Panc1 (cell line): ENCODE data around the gene ADCY9. TPM values are rescaled to one million over a fixed set of nuclear protein-coding genes. Genes with fewer than 3 reads are reported as not detected.

Experiments used
- ATAC-seq: fragments of 200-7000 bp; cut with Tn5 transposase; 2 replicates; pipeline ENCODE4 v1.9.1; 2020; ENCODE audit warnings: mild to moderate bottlenecking, moderate library complexity
- BruUV-seq: library from RNA; stranded (reverse); fragments of 400-500 nt; replicated peaks from 2 replicates; lab custom pipeline; 2021; lab: Mats Ljungman, UMichigan
- CTCF ChIA-PET: fragments of 300-600 bp; sonication (Branson Sonifier 250); formaldehyde crosslinking; loops from one replicate; lab custom pipeline; 2022; ENCODE audit warnings: antibody characterized with exemption; lab: Charles Lee
- POLR2A ChIA-PET: fragments of 300-600 bp; sonication (Branson Sonifier 250); formaldehyde crosslinking; loops from one replicate; lab custom pipeline; 2022; ENCODE audit warnings: antibody characterized with exemption; lab: Charles Lee
- DNase-seq: peaks from one replicate; pipeline ENCODE4 v3.0.0-alpha.2; 2010; ENCODE audit warnings: low read depth, low spot score
- H3K27ac ChIP-seq: 2 replicates; pipeline ENCODE4 v1.5.1; 2011; ENCODE audit warnings: mild to moderate bottlenecking, low read length, inconsistent platforms
- H3K27me3 ChIP-seq: fragments of 200-500 bp; sonication (Bioruptor generic); 2 replicates; pipeline ENCODE4 v1.6.0; 2014; ENCODE audit warnings: low read length, inconsistent platforms; ENCODE audit not compliant: control insufficient read depth, insufficient read depth
- H3K36me3 ChIP-seq: fragments of 200-500 bp; sonication (Bioruptor generic); 2 replicates; pipeline ENCODE4 v1.5.1; 2014; ENCODE audit warnings: inconsistent platforms, mild to moderate bottlenecking, low read length, moderate library complexity; ENCODE audit not compliant: control insufficient read depth, insufficient read depth
- H3K4me1 ChIP-seq: 2 replicates; pipeline ENCODE4 v1.5.1; 2011; ENCODE audit warnings: inconsistent platforms, mild to moderate bottlenecking, low read length, moderate library complexity; ENCODE audit not compliant: control insufficient read depth, insufficient read depth
- H3K4me3 ChIP-seq, 2 experiments: 2 replicates each; pipeline ENCODE4 v1.5.1; 2011 to 2012; ENCODE audit warnings: low read depth in 2 of 2, low read length in 2 of 2, mild to moderate bottlenecking in 2 of 2, inconsistent platforms in 1 of 2, moderate library complexity in 1 of 2
- H3K9me3 ChIP-seq: fragments of 200-500 bp; sonication (Bioruptor generic); 2 replicates; pipeline ENCODE4 v1.5.1; 2014; ENCODE audit warnings: low read depth, mild to moderate bottlenecking, inconsistent platforms, low read length, moderate library complexity; ENCODE audit not compliant: control insufficient read depth, insufficient read depth
- POLR2AphosphoS5 ChIP-seq: IDR thresholded peaks from 2 replicates; pipeline ENCODE4 v1.6.1; 2012; ENCODE audit warnings: mild to moderate bottlenecking, low read depth, low read length, moderate library complexity
- SIN3A ChIP-seq: IDR thresholded peaks from 2 replicates; pipeline ENCODE4 v1.6.1; 2012; ENCODE audit warnings: low read depth, mild to moderate bottlenecking, low read length, moderate library complexity, borderline replicate concordance; ENCODE audit not compliant: insufficient read depth
- TCF7L2 ChIP-seq: IDR thresholded peaks from 2 replicates; pipeline ENCODE4 v1.6.1; 2011; ENCODE audit warnings: mild to moderate bottlenecking, low read depth, low read length, inconsistent platforms
- in situ Hi-C: cut with HindIII; loops from 2 replicates; pipeline ENCODE4 v1.10.0; 2016; ENCODE audit warnings: low sequenced_read_pairs, low pct_unique_long_range_greater_than_20kb
- intact Hi-C: fragments of 100-400 bp; cut with micrococcal nuclease; formaldehyde crosslinking; loops from one replicate; pipeline ENCODE4 v1.10.0; 2022; ENCODE audit not compliant: unreplicated experiment
- total RNA-seq: library from RNA; stranded (reverse); gene quantifications from one replicate; pipeline ENCODE4 v1.2.1, GENCODE V29; 2021; ENCODE audit not compliant: unreplicated experiment
- TF ChIP-seq, protein P1 (sequence below): fragments of 450-650 bp; IDR thresholded peaks from 2 replicates; pipeline ENCODE4 v1.5.1; 2017; ENCODE audit warnings: mild to moderate bottlenecking
- TF ChIP-seq, protein P2 (sequence below), 2 experiments: IDR thresholded peaks; 2 replicates each; pipeline ENCODE4 v1.6.1; 2011 to 2012; ENCODE audit warnings: low read depth in 2 of 2, control low read depth in 1 of 2, low read length in 1 of 2, mild to moderate bottlenecking in 1 of 2, moderate library complexity in 1 of 2; ENCODE audit not compliant: insufficient read depth in 1 of 2

ADCY9 gene
- total RNA-seq, 1 experiment from 2014 or later: 29.8 TPM

DNA sequence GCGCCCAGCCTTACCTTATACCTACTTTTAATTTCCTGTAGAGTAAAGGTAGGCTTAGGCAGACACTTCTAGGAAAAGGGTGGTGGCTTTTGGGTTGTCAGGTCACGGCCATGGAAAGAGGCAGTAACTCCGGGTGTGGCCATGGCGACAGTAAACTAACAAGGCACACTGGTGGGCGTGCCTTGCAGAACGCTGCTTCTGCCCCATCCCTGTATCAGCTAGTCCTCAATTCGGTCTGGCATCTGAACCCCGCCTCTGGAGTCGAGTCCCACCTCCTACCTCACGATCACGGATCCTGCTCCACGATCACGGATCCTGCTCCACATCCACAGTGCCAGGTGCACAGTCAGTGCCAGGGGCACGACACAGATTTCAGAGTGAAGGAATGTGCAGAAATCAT lies 5.6 kb downstream of the ADCY9 start:
- H3K9me3 ChIP-seq: no peaks in the 10 kb centered on the region
- intact Hi-C loops (loop anchor here (5.0 kb wide), 1 partner anchor 142 kb away; no protein-coding TSS in a partner anchor), in situ Hi-C loops (no loop called here)
- H3K27ac ChIP-seq: peak overlapping the region; percentile 94
- H3K36me3 ChIP-seq: no peaks in the 10 kb centered on the region
- H3K4me3 ChIP-seq: no peak overlapping the region; a peak in 1 of 4 replicates
- DNase-seq (no peak), ATAC-seq (no peak)
- no peaks in the 10 kb centered on the region for H3K27me3 ChIP-seq
- CTCF ChIA-PET: interaction anchor here (0.7 to 1.3 kb wide), 2 partner anchors 128 to 144 kb away, joined by 3 to 4 read pairs; no protein-coding TSS in a partner anchor
- peaks cover 41% of the 10 kb centered on the region for H3K4me1 ChIP-seq
- no TSS peak for BruUV-seq
- TF ChIP-seq, protein P1, sequence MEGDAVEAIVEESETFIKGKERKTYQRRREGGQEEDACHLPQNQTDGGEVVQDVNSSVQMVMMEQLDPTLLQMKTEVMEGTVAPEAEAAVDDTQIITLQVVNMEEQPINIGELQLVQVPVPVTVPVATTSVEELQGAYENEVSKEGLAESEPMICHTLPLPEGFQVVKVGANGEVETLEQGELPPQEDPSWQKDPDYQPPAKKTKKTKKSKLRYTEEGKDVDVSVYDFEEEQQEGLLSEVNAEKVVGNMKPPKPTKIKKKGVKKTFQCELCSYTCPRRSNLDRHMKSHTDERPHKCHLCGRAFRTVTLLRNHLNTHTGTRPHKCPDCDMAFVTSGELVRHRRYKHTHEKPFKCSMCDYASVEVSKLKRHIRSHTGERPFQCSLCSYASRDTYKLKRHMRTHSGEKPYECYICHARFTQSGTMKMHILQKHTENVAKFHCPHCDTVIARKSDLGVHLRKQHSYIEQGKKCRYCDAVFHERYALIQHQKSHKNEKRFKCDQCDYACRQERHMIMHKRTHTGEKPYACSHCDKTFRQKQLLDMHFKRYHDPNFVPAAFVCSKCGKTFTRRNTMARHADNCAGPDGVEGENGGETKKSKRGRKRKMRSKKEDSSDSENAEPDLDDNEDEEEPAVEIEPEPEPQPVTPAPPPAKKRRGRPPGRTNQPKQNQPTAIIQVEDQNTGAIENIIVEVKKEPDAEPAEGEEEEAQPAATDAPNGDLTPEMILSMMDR: no peak
- TF ChIP-seq, protein P2, sequence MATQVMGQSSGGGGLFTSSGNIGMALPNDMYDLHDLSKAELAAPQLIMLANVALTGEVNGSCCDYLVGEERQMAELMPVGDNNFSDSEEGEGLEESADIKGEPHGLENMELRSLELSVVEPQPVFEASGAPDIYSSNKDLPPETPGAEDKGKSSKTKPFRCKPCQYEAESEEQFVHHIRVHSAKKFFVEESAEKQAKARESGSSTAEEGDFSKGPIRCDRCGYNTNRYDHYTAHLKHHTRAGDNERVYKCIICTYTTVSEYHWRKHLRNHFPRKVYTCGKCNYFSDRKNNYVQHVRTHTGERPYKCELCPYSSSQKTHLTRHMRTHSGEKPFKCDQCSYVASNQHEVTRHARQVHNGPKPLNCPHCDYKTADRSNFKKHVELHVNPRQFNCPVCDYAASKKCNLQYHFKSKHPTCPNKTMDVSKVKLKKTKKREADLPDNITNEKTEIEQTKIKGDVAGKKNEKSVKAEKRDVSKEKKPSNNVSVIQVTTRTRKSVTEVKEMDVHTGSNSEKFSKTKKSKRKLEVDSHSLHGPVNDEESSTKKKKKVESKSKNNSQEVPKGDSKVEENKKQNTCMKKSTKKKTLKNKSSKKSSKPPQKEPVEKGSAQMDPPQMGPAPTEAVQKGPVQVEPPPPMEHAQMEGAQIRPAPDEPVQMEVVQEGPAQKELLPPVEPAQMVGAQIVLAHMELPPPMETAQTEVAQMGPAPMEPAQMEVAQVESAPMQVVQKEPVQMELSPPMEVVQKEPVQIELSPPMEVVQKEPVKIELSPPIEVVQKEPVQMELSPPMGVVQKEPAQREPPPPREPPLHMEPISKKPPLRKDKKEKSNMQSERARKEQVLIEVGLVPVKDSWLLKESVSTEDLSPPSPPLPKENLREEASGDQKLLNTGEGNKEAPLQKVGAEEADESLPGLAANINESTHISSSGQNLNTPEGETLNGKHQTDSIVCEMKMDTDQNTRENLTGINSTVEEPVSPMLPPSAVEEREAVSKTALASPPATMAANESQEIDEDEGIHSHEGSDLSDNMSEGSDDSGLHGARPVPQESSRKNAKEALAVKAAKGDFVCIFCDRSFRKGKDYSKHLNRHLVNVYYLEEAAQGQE (IDR thresholded peaks at IDR 0.05; ENCODE audit: insufficient read depth in 1 of 2, low read depth in 2 of 2, low read length in 1 of 2): no peak
- TF ChIP-seq TCF7L2: no peak
- POLR2A ChIA-PET: interaction anchor here (0.6 to 0.7 kb wide), 2 partner anchors 14 to 184 kb away, joined by 3 to 4 read pairs; no protein-coding TSS in a partner anchor

DNA sequence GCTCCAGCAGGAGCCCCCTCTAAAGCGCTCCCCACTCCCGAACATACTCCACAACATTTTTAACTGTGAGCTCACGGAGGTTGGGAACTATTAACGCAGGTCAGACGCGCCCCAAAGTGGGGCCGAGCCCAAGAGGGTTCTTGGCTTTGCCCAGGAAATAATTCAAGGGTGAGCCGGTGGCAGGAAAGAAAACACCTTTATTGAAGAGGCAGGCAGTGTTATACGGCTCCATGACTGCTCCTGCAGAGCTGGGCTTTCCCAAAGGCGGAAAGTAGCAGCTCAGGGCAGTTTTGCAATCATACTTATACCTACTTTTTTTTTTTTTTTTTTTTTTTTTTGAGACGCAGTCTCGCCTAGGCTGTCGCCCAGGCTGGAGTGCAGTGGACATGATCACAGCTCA lies 6.2 kb downstream of the ADCY9 start:
- no peaks in the 10 kb centered on the region for H3K9me3 ChIP-seq
- DNase-seq (no peak), ATAC-seq (no peak)
- TF ChIP-seq TCF7L2 (no peak), SIN3A (no peak), POLR2AphosphoS5 (no peak)
- TF ChIP-seq, protein P2 (IDR thresholded peaks at IDR 0.05; ENCODE audit: insufficient read depth in 1 of 2, low read depth in 2 of 2, low read length in 1 of 2): no peak
- TF ChIP-seq, protein P1: no peak
- H3K27me3 ChIP-seq: no peaks in the 10 kb centered on the region
- peak overlapping the region; percentile 52 for H3K27ac ChIP-seq
- intact Hi-C loops (loop anchor here (5.0 kb wide), 1 partner anchor 142 kb away; no protein-coding TSS in a partner anchor), in situ Hi-C loops (no loop called here)
- CTCF ChIA-PET: no interaction called here
- BruUV-seq: no TSS peak
- H3K4me3 ChIP-seq: no peak overlapping the region
- no peaks in the 10 kb centered on the region for H3K36me3 ChIP-seq
- peaks cover 41% of the 10 kb centered on the region for H3K4me1 ChIP-seq
- POLR2A ChIA-PET: interaction anchor here (0.7 kb wide), 1 partner anchor 13 kb away, joined by 3 read pairs; no protein-coding TSS in a partner anchor
